ENCODE data around the gene GRXCR1.

DNA sequence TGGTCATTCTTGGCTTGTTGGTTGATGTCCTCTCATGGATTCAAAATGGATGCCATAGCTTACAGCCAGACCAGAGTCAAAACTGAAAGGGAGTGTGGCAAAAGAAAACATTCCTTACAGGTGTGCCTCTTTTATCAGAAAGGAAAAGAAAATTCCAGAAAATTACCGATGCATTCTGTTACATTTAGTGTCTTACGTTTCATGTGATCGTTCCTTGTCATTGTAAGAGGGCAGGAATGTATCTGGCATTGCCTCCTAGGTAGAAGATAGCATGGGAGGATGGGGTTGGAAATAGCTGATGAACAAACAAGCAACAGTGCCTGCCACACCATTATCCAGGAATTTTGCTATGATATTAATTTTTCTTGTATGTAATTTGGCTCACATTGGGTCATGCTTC, 13.1 kb downstream of the GRXCR1 start:
- TF ChIP-seq CTCF (conservative IDR thresholded peaks at IDR 0.05 in 1 of 2, IDR thresholded peaks at IDR 0.05 in 1 of 2; ENCODE audit: extremely low read depth in 1 of 2, insufficient read depth in 1 of 2, low read depth in 1 of 2, low read length in 2 of 2) = no peak
- TF ChIP-seq EZH2 (IDR thresholded peaks at IDR 0.05; ENCODE audit: borderline replicate concordance, low read length) = no peak
